Stimulated activated CD8-positive, alpha-beta memory T cell treated with anti-CD3 and anti-CD28 coated beads, Interleukin-7, amount 100 ng/mL, for 1 hour (primary cell): ENCODE results near the gene NMNAT1.
"Not testable (repeated sequence)": the region's sequence is repeated elsewhere in the genome, so short reads cannot be mapped to it uniquely, and the experiment has no call there.

Experiments
- DNase-seq, 2 donors: peaks; one replicate each; pipeline ENCODE4 v3.0.0-alpha.2; 2020; ENCODE audit warnings: low read depth in 2 of 2

Gene NMNAT1

DNA sequence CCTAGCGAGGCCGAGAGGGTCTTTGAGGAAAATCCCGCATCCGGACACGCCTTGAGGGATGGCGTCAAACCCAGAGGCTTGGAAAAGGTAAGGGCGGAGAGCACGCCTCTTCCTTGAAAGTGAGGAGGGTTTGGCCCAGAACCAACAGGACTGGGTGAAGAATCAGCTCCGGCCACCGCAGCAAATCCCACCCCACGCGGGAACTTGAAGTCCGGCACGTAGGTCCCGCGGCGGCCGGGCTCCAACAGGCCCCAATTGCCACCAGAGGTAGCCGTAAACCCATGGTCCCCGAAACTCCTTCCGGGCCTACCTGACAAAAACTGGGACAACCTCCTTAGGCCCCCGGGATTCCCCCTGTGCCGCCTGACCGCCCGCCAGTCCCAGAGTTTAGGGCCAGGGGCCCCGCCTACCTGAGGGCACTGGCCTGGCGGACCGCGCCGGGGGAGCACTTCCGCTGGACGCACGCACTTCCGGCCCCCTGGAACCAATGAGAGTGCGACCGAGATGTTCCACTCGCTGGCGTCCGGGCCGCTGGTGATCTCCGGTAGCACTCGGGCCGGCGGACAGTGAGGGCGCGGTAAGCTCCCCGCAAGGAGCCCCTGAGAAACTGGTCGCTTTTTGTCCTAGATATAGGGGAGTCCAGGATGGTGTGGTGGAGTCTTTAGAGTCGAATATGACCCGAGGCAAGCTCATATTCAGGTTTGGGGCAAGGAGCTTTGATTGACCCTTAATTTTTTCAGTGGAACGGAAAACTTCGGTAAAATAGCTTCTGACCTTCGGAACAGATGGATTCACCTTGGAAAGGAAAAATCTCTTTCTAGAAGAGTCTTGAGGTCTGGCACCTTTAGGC is at the start of gene NMNAT1, which contains the start of gene LZIC:
NMNAT1 (plus strand) TSS at position 537 of the 850 bp plus-strand sequence. CDS start 28,599 bp downstream, outside the sequence.
LZIC (minus strand) TSS at position 453 of the 850 bp plus-strand sequence. CDS start 6,772 bp downstream, outside the sequence.
- peak; percentile 79 to 84 for DNase-seq

DNA sequence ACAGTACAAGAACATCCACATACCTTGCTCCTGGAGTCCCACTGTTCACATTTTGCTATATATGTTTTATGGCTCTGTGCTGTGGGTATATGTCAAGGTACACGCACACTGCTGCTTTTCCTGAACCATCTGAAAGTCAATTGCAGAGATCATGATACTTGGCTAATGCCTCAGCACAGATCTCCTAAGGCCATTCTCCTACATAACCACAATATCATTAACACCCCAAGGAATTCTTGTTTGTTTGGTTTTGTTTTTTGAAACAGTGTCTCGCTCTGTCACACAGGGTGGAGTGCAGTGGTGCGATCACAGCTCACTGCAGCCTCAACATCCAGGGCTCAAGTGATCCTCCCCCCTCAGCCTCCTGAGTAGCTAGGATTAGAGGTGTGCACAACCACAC is 49.2 kb upstream of the NMNAT1 start:
- DNase-seq: no peak

DNA sequence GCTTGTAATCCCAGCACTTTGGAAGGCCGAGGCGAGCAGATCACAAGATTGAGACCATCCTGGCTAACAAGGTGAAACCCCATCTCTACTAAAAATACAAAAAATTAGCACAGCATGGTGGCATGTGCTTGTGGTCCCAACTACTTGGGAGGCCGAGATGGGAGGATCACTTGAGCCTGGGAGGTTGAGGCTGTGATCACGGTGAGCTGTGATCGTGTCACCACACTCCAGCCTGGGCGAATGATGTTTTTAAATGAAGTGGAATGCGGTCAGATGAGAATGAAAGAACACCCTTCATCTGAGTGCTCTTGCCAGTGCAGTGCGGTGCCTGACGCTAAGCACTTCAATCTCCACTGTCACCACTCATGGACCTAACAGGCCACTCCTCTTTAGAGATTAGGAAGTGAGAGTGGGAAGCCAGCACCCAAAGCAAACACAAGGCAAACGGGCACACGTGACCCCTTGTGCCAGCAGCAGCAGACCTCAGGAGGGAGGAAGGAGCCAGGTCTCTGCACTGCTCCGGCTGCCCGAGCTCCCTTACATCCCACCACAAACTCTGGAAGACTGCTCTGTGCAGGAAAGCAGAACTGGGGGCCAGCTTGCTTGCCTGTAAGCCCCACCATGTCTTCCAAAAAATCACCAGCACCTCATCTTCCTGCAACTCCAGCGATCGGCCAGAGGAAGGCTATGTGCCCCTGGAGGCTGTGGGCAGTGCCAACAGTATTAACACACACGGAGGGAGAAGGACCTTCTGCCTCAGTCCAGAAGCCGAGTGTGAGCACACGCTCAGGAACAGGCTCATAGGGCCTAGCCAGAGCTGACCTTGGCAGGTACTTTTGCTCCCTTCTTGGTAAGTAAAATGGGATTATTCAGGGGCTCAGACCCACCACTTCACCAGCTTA is 42.9 kb upstream of the NMNAT1 start:
- DNase-seq: no peak

DNA sequence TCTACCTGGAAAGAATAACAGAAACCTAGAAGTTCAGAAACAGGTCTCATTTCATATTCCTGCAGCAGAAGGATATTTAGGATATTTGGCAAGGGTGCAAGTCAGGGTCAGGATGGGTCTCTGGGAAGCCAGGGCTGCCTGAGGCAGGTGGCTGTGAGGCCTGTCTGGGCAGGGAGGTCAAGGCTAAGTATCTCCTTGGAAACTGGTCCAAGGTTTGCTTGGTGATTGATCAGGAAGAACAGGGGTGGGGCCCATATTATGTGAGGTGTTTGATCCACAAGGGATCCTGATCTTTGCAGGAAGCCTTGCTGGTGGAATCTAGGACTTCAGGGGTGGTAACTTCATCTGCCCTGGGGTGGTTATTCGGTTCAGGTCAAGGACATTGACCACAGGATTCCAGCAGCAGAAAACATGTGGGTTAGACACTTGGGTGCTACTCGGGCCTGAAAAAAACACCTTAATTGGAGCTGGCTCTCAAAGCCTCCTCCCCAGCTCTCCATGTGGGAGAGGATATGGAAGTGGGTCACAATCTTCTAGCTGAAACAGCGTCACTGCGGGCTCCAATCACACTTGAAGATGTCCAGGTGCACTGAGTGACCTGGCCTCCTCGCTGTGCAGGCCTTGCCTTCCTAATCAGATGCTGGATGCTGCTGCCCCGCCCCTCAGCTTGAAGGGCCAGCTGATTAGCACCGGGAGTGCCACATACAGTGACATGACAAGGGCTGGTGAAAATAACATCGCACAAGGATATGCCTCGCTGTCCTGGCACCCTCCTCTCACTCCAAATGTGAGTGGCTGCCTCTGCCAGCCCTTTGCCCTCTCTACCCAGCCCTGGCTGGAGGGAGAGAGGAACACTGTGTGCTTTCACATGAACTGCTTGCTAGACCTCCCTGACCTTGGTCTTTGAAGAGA is 41.9 kb upstream of the NMNAT1 start:
- DNase-seq: no peak

DNA sequence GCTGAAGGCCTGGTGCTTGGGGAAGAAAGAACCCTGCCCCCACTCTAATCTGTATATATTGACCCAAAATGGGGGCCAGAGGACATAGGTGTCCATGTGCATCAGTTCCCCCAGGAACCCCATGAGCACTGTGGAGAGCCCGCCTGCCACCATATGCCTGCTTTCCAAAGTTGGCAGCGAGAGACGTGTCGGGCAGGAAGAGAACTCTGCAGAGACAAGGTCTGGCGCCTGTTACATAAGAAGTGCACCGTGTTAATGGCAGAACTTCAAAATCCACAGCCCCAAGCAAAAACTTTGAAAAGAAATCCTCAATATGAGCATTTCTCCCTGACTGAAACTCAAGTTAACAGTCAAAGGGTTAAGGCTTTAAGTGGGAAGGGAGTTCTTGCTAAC is 41.2 kb upstream of the NMNAT1 start:
- no peak for DNase-seq

DNA sequence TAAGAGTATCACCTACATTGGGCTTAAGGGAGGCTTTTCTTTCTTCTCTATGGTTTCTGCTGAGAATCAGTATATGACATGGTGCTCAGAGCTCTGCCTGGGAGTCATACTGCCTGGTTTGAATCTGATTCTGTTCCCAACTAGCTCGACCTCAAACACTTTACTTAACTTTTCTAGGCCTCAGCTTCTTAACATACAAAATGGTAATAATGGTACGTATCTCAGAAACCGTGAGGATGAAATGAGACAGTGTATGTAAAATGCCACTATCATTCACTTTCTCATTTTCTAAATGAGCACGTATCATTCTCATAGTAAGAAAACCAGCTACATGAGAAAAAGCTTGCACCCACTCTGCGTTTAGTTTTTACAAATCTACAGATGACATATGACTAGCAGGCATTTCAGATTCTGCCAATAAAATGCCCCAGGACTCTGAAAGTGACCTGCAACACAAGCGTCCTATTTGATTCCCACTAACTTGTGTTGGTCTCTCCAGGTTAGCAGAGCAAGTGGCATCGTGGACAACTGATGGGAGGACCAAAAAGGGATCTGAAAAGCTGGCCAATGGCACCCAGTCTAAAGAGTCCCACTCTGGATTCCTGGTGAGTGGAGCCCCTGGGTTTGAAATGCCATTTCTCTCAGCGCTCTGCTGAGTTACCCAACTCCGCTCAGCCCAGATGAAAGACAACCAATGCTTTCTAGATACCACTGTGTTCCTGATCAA is 39.3 kb upstream of the NMNAT1 start:
- no peak for DNase-seq

DNA sequence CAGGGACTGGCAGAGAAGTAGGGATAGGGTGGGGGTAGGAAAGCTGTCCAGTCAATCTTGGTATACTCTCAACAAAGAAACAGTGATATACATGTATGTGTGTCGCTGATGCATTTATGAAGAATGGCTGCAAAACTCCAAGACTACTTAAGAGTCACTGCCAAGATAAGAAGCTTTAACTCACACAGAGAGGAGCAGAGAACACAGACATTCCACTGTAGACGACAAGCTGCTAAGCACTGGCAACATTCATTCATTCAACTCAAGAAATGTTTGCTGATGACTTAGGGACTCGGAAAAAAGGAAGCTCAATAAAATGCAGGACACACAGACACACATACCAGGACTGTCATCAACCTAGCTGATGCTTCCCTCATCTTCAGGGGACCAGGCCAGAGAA is 38.7 kb upstream of the NMNAT1 start:
- DNase-seq: no peak

DNA sequence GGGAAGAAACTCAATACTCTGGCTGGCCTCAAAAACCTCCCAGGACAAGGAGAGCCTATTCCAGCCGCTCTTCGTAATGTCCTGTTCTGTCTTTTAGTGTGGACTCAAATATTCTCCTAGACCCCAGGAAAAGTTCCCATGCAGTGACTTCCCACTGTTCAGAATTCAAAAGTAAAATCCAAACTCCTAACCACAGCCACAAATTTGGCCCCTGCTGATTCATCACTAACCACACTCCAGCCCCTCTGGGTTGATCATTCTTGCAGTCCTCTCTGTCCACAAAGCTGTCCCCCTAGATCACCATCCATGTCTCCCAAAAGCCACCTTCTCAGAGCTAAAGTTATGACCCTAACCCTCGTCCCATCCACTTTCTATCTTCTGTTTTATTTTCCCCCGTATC is 38.3 kb upstream of the NMNAT1 start:
- DNase-seq: no peak

DNA sequence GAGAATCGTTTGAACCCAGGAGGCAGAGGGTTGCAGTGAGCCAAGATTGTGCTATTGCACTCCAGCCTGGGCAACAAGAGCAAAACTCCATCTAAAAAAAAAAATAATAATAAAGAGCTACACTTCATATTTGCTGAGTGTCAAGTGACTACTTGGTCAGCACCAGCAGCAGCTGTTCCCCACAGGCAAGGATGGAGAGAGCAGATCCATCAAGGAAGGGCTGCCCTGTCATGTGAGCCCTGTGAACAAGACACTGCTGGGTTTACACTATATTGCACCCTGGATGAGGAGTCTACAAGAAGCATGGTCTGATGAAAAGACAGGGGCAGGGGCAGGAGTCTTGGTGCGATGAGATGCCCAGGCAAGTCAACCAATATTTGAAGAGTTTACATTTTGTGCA is 36.8 kb upstream of the NMNAT1 start:
- DNase-seq: no peak

DNA sequence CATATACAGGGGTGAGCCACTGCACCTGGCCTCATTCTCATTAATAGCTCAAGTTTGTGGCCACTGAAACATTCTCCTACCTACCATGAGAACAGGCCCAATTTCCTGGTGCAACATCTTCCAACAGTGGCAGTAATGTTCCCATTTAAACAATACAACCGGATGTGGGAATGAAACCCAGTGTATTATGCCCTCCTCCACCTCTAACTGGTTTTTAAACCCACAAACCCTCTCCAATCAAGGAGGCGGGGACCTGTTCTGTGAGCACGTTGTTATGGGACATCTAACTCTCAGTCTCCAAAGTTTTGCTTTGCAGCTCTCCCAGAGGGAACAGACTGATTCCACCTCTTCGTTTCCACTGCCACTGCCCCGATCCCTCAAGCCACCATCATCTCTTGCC is 35.8 kb upstream of the NMNAT1 start:
- DNase-seq: no peak

DNA sequence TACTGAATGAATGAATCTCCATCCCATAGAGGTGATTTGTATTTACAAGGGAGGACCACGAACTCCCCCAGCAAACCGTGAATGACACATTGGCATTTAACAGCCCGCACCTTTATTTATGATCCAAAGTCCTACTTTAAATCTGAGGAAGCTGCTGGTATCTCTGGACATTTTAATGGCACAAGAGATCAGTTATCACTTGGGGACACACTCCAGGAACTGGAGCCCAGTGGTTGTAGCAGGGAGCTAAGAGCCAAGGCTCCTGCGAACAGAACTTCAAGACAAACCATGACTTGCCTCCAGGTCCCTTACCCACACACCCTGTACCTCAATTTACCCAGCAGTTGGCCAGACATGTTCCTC is 34.4 kb upstream of the NMNAT1 start:
- DNase-seq: no peak

DNA sequence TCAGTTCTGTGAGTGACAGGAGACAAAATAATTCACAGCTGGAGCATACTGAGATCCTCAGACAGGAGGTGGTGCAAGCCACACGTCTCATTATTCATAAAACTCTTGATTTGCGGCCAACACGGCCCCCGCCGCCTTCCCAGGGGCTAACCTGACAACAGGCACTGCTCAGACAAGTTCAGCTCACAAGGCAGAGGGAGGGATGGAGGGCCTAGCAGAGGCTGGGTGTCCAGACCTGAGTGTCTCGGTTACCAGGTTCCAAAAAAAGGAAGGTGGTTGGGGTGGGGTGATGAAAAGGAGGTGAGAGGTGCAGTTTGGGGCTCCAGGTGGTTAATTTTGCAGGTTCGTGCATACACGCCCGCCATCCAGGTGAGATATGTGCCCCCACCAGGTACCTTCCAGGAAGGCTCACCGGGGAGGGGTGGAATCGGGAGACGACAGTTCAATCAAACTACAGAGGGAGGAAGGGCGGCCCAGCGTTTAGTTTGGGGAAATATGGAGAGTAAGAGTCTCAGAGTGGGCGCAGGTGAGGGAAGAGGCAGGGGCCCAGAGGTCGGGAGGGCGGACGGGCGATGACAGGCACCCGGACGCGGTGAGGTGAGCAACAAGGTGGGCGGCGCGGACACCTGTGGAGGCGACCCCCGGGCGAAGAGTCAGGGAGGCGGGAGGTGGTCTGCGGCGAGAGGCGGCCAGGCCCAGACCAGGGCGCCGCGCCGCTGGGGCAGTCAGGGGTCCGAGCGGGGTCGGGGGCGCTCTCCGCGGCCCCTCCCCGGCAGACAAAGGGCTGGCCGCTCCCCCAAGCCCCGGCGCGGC is 33.8 kb upstream of the NMNAT1 start:
- no peak for DNase-seq

DNA sequence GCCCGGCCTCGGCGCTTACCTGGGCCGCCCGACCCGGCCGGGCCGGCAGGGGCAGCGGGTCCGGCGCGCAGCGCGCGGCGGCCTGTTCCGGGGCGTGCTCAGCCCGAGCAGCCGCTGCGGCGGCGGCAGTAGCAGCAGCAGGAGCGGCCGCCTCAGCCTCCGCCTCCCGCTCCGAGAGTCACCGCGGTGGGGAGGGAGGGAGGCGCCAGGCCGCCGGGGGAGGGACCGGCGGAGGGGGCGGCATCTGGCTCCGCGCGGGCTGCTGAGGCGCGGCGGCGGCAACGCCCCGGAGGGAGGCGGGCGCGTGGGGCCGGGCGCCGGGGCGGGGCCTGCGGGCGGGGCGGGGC is 33.2 kb upstream of the NMNAT1 start, which contains the start of gene CTNNBIP1:
CTNNBIP1 (minus strand) TSS at position 194 of the 347 bp plus-strand sequence. CDS start 38,205 bp downstream, outside the sequence.
- no peak for DNase-seq

DNA sequence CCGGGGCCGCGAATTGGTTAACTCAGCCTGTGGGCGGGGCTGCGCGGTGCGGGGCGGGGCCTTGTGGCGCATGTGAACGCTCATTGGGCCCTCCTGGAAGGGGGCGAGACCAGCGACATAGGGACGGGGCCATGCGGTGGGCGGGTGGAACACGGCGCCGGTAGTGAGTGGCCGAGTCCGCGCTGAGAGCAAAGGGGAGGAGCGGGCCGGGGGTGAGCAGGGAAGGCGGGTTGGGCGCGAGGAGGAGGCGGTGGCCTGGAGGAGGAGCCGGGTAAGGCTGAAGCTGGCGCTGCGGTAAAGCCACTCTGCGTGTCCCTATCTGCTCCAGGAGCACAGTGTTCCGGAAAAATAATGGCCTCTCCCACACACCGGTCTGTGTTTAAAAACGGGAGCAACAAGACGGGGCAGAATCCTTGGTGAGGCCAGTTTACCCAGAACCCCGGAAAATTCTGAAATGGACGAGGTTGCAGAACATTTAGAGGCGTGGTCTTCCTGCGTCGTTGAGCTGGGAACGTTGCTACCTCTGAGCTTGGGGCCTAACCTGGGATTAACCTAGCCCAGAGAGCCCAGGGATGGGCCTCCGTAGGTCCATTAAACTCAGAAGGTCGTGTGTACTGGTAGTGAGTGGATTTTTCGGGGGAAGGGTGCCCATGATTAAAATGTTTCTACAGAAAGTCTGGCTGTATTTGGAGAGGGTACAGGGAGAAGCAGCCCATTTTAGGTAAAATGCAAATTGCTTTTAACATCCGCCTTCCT is 32.7 kb upstream of the NMNAT1 start:
- peak; percentile 100 for DNase-seq

DNA sequence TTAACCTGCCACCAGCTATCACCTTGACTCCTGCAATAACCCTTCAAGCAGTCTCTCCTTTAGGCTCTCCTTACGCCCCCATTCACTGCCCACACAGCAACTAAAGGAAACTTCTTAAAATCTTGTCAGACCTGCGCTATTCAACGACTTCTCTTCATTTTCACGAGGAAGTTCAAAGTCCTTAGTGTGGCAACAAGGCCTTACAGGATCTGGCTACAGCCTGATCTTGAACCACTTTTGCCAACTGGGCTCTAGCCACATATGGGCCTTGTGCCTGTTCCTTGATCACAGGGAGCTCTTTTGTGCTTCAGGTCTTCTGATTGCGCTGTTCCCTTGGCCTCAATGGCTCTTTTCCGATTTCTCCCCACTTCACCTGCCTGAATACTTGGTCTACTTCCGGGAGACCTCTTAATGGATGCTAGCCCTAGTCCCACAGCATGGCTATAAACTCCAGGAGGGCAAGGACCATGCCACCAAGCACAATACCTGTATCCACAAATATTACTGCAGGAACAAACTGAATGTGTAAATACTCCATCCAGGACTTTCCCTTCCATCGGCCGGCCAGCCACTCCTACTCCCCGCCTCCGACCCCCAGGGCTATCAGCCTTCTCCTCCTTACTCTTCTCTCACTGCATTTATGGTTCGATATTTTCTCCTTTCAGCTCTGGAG is 30.9 kb upstream of the NMNAT1 start:
- DNase-seq: no peak

DNA sequence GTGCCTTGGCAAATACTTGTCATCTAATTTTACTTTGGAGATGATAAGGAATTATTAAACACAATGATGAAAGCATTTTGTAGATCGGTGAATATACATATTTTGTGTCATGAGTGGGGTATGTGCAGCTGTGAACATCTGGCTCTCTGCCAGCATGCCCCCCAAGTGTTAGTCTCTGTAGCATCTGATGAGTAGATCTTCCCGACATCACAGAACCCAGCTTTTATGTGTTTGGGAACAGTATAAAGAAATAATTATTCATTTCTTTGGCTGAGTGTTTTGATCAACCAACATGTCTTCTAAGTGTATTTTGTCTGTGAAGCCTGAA is 28.7 kb upstream of the NMNAT1 start:
- no peak for DNase-seq

DNA sequence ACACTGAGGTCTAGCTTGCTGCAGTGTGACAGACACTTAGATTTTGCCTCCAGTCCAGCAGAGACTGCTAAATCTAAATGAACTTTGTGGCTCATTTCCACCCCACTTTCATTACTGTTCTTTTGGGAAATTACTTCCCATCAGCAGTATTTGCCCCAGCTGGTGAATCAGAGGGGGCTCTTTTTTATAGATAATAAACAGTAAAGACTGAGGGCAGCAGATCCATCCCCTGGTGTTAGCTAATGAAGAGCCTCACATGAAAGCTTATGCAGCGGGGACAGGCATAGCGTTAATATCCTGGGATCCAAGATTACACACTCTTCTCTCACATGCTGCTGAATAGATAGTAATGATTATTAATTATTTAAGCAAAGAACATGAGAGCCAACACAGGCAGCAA is 26.8 kb upstream of the NMNAT1 start:
- DNase-seq: no peak

DNA sequence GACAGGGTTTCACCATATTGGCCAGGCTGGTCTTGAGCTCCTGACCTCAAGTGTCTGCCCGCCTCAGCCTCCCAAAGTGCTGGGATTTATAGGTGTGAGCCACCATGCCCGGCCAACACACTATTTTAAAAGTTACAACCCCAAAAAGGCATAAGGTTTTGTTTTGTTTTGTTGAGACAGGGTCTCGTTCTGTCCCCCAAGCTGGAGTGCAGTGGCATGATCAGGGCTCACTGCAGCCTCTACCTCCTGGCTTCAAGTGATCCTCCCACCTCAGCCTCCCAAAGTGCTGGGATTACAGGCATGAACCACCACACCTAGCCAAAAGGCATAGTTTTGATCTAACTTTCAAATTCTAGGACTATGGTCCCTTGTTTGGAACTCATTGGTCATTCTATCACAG is 25.8 kb upstream of the NMNAT1 start:
- not testable (repeated sequence) for DNase-seq

DNA sequence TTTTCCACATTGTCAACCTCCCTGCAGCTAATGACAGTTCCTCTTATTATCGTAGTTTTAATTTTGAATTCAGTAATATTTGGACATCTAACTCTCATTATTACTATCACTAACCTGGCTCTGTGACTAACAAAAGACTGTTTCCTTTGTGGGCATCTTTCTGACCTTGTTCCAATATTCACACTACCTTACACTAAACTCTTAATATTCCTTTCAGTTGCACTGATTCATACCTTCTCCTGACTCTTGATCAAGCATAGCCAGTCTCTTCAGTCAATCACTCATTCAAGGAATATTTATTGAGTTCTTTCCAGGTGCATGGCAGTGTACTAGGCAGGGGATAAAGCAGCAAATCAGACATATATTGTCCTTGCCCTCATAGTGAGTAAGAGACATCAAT is 25.4 kb upstream of the NMNAT1 start:
- no peak for DNase-seq
